ENCODE measurements around the gene PIP5K1B. TPM values are rescaled to one million over a fixed set of nuclear protein-coding genes. Genes with fewer than 3 reads are reported as not detected.
A peak's percentile ranks its signal among the peaks of the same experiment; 100 is the strongest.

The PIP5K1B gene
- polyA plus RNA-seq, 2 donors, result 0.14 to 0.35 TPM

DNA sequence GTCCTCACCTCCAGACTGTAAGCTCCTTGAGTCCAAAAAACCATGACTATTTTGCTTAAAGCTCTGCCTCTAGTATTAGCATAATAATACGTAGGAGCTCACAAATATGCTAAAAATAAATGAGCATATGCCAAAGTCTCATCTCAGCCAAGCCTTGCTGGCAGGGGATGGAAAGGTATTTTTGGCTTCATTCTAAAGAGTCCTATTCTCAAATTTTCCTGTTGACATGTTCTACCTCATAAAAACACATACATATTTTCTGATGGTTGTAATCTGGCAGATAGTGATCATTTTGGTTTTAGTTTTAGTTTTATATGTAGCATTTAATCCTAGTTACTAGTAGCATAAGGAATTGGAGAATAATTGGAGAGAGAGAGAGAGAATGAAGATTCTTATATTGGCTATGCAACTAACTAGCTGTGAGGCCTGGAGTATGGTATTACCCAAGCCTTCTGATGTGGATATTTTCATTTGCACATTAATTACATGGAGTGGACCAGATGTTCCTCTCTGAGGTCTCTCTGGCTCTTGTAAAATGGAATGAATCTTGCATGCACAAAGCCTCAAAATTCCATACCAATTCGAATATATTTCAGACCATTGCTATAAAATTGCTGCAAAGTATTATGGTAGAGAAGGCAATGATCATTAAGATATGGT, 55.8 kb downstream of the PIP5K1B start:
- no peak overlapping the region for H3K4me3 ChIP-seq (ENCODE audit: low read depth in 1 of 2, low read length in 2 of 2)
- H3K4me1 ChIP-seq (ENCODE audit: control insufficient read depth in 2 of 2, insufficient read depth in 2 of 2, low read length in 1 of 2), result no peaks in the 10 kb centered on the region
- H3K27me3 ChIP-seq (ENCODE audit: control insufficient read depth in 1 of 2, insufficient read depth in 2 of 2, low read length in 2 of 2), result peaks cover 2 to 3% of the 10 kb centered on the region in 2 donors
- 38 to 63% methylated on average over 2 of the region's 2 CpGs for WGBS, 2 donors
- no peaks in the 10 kb centered on the region for H3K9me3 ChIP-seq (ENCODE audit: control insufficient read depth in 2 of 2, insufficient read depth in 1 of 2, low read depth in 1 of 2, low read length in 1 of 2)
- H3K27ac ChIP-seq (ENCODE audit: low read depth in 2 of 2, low read length in 1 of 2), result no peak overlapping the region
- no peaks in the 10 kb centered on the region for H3K36me3 ChIP-seq (ENCODE audit: control insufficient read depth in 2 of 2, insufficient read depth in 2 of 2, low read length in 1 of 2)

DNA sequence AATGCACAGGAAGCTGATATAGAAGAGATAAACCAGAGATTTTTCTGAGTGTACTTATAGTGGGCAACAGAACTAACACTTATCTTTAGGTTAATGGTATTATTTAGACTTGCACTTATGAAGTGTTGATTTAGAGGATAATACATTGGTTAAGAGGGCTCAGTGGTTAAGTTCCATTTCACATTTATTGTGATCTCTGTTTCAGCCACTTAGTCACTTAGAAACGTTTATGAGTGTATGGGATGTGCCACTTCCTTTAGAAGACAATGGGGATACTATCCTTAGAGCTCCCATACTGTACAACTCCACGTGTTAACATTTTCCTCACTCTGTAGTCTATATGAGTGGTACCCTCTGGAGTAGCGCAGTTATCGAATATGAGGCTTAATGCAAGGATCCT, 57.5 kb downstream of the PIP5K1B start:
- Histone ChIP-seq H3K27ac (ENCODE audit: low read depth in 2 of 2, low read length in 1 of 2) (no peak overlapping the region), H3K4me3 (ENCODE audit: low read depth in 1 of 2, low read length in 2 of 2) (no peak overlapping the region), H3K4me1 (ENCODE audit: control insufficient read depth in 2 of 2, insufficient read depth in 2 of 2, low read length in 1 of 2) (no peaks in the 10 kb centered on the region), H3K36me3 (ENCODE audit: control insufficient read depth in 2 of 2, insufficient read depth in 2 of 2, low read length in 1 of 2) (no peaks in the 10 kb centered on the region), H3K27me3 (ENCODE audit: control insufficient read depth in 1 of 2, insufficient read depth in 2 of 2, low read length in 2 of 2) (peaks cover 0 to 3% of the 10 kb centered on the region in 2 donors), H3K9me3 (ENCODE audit: control insufficient read depth in 2 of 2, insufficient read depth in 1 of 2, low read depth in 1 of 2, low read length in 1 of 2) (no peaks in the 10 kb centered on the region)
- 71 to 73% methylated on average over 4 of the region's 4 CpGs for WGBS, 2 donors

DNA sequence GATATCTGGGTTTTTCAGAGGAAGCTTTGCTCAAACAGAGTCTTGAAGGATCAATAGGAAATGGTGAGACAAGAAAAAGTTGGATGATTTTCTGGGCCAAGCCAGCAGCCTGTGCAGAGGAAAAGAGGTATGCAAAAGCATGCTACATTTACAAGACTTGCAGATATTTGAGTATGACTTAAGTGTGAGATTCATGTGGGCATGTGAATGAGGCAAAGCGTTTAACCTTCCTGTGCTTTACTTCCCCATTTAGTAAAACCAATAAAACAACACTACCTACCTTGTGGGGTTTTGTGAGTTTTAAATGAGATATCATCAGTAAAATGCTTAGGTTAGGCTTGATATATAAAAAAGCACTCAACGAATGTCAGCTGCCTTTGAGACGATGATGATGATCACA, 58.1 kb downstream of the PIP5K1B start:
- no peaks in the 10 kb centered on the region for H3K4me1 ChIP-seq (ENCODE audit: control insufficient read depth in 2 of 2, insufficient read depth in 2 of 2, low read length in 1 of 2)
- H3K27me3 ChIP-seq (ENCODE audit: control insufficient read depth in 1 of 2, insufficient read depth in 2 of 2, low read length in 2 of 2), result peaks cover 0 to 3% of the 10 kb centered on the region in 2 donors
- WGBS, 2 donors, result 84 to 87% methylated on average over 3 of the region's 3 CpGs
- H3K27ac ChIP-seq (ENCODE audit: low read depth in 2 of 2, low read length in 1 of 2), result no peak overlapping the region
- no peaks in the 10 kb centered on the region for H3K9me3 ChIP-seq (ENCODE audit: control insufficient read depth in 2 of 2, insufficient read depth in 1 of 2, low read depth in 1 of 2, low read length in 1 of 2)
- H3K4me3 ChIP-seq (ENCODE audit: low read depth in 1 of 2, low read length in 2 of 2), result no peak overlapping the region
- H3K36me3 ChIP-seq (ENCODE audit: control insufficient read depth in 2 of 2, insufficient read depth in 2 of 2, low read length in 1 of 2), result no peaks in the 10 kb centered on the region

- Histone ChIP-seq H3K9me3 (ENCODE audit: control insufficient read depth in 2 of 2, insufficient read depth in 1 of 2, low read depth in 1 of 2, low read length in 1 of 2) (no peaks in the 10 kb centered on the region), H3K27ac (ENCODE audit: low read depth in 2 of 2, low read length in 1 of 2) (no peak overlapping the region), H3K27me3 (ENCODE audit: control insufficient read depth in 1 of 2, insufficient read depth in 2 of 2, low read length in 2 of 2) (peaks cover 3 to 6% of the 10 kb centered on the region in 2 donors), H3K4me3 (ENCODE audit: low read depth in 1 of 2, low read length in 2 of 2) (no peak overlapping the region), H3K4me1 (ENCODE audit: control insufficient read depth in 2 of 2, insufficient read depth in 2 of 2, low read length in 1 of 2) (no peaks in the 10 kb centered on the region), H3K36me3 (ENCODE audit: control insufficient read depth in 2 of 2, insufficient read depth in 2 of 2, low read length in 1 of 2) (no peaks in the 10 kb centered on the region)
- 85 to 90% methylated on average over 3 of the region's 3 CpGs for WGBS, 2 donors
Measured at GRCh38 chr9:68768619-68769018, 63.6 kb downstream of the PIP5K1B start.

DNA sequence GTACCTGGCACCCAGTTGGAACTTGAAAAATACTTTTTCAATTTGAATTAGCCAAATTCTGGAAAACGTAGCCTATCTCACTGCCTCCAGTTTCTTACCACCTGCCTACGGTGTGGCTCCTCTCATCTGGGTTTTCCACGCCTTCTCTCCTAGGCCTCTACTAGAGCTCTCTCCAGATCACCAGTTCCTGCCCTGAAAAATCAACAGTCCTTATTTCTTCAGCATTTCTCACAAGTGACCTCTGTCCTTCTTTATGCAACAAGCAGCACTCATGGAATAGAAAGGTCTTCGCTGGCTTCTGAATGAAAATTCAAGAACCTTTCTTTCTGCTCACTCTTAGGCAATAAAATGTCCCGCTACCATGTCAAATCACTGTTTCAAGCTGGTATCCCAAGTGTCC, 64.8 kb downstream of the PIP5K1B start:
- Histone ChIP-seq H3K27me3 (ENCODE audit: control insufficient read depth in 1 of 2, insufficient read depth in 2 of 2, low read length in 2 of 2) (peaks cover 3 to 6% of the 10 kb centered on the region in 2 donors), H3K9me3 (ENCODE audit: control insufficient read depth in 2 of 2, insufficient read depth in 1 of 2, low read depth in 1 of 2, low read length in 1 of 2) (no peaks in the 10 kb centered on the region), H3K27ac (ENCODE audit: low read depth in 2 of 2, low read length in 1 of 2) (no peak overlapping the region), H3K4me3 (ENCODE audit: low read depth in 1 of 2, low read length in 2 of 2) (no peak overlapping the region), H3K4me1 (ENCODE audit: control insufficient read depth in 2 of 2, insufficient read depth in 2 of 2, low read length in 1 of 2) (no peaks in the 10 kb centered on the region), H3K36me3 (ENCODE audit: control insufficient read depth in 2 of 2, insufficient read depth in 2 of 2, low read length in 1 of 2) (no peaks in the 10 kb centered on the region)
- 89 to 90% methylated on average over 5 of the region's 5 CpGs for WGBS, 2 donors

DNA sequence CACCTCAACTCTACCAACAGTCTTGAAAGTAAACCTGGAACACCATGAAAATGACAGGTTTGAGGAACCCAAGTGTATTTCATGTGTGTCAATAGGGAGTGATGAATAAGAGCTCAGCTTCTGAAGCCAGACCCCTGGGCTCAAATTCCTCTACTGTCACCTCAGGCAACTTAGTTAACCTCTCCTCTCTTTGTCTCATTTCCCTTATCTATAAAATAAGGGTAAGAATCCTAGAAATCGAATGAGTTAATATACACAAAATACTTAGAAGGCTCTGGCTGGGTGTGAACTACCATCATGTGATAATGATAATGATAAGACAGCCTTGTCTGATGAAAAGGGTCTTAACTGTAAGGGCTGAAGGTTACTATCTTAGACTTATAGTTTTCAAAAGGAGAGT, 66.3 kb downstream of the PIP5K1B start:
- H3K4me3 ChIP-seq (ENCODE audit: low read depth in 1 of 2, low read length in 2 of 2), result no peak overlapping the region
- H3K27me3 ChIP-seq (ENCODE audit: control insufficient read depth in 1 of 2, insufficient read depth in 2 of 2, low read length in 2 of 2), result peaks cover 3 to 6% of the 10 kb centered on the region in 2 donors
- no peaks in the 10 kb centered on the region for H3K9me3 ChIP-seq (ENCODE audit: control insufficient read depth in 2 of 2, insufficient read depth in 1 of 2, low read depth in 1 of 2, low read length in 1 of 2)
- no peak overlapping the region for H3K27ac ChIP-seq (ENCODE audit: low read depth in 2 of 2, low read length in 1 of 2)
- no peaks in the 10 kb centered on the region for H3K36me3 ChIP-seq (ENCODE audit: control insufficient read depth in 2 of 2, insufficient read depth in 2 of 2, low read length in 1 of 2)
- 62 to 64% methylated on average over 1 of the region's 1 CpG for WGBS, 2 donors
- H3K4me1 ChIP-seq (ENCODE audit: control insufficient read depth in 2 of 2, insufficient read depth in 2 of 2, low read length in 1 of 2), result no peaks in the 10 kb centered on the region

DNA sequence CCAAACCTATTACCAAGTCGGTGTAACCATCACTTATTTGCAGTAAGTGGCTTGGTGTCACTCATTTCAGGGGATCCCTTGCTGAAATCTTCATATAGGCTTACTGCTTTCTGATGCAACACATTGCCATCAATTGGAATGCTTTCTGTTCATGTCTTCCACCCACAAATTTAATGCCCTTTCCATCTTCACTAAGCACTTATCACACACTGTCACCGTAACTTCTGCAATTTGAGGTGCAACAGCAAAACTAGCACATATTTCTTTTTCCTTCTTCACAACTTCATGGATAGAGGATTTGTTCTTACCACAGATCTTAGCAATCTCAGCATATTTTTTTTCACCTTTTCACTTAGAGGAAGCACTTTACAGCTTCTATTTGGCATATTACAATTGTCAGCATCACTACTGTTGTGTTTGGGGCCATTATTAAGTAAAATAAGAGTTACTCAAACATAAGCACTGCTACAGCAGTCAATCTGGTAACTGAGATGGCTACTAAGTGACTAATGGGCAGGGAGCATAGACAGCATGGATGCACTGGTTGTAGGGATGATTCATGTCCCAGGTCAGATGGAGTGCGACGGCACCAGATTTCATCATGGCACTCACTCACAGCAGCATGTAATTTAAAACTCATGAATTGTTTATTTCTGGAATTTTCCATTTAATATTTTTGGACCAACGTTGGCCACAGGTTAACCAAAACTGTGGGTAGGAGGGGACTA, 70.1 kb downstream of the PIP5K1B start:
- H3K4me3 ChIP-seq (ENCODE audit: low read depth in 1 of 2, low read length in 2 of 2), result no peak overlapping the region
- H3K36me3 ChIP-seq (ENCODE audit: control insufficient read depth in 2 of 2, insufficient read depth in 2 of 2, low read length in 1 of 2), result no peaks in the 10 kb centered on the region
- WGBS, 2 donors, result 74 to 84% methylated on average over 5 of the region's 5 CpGs
- H3K27me3 ChIP-seq (ENCODE audit: control insufficient read depth in 1 of 2, insufficient read depth in 2 of 2, low read length in 2 of 2), result peaks cover 0 to 4% of the 10 kb centered on the region in 2 donors
- no peaks in the 10 kb centered on the region for H3K9me3 ChIP-seq (ENCODE audit: control insufficient read depth in 2 of 2, insufficient read depth in 1 of 2, low read depth in 1 of 2, low read length in 1 of 2)
- peaks cover 0 to 4% of the 10 kb centered on the region in 2 donors for H3K4me1 ChIP-seq (ENCODE audit: control insufficient read depth in 2 of 2, insufficient read depth in 2 of 2, low read length in 1 of 2)
- no peak overlapping the region for H3K27ac ChIP-seq (ENCODE audit: low read depth in 2 of 2, low read length in 1 of 2)

GRCh38 chr9:68777070-68777763, 72.2 kb downstream of the PIP5K1B start:
- WGBS, 2 donors, result 64 to 85% methylated on average over 2 of the region's 2 CpGs
- Histone ChIP-seq H3K36me3 (ENCODE audit: control insufficient read depth in 2 of 2, insufficient read depth in 2 of 2, low read length in 1 of 2) (no peaks in the 10 kb centered on the region), H3K27me3 (ENCODE audit: control insufficient read depth in 1 of 2, insufficient read depth in 2 of 2, low read length in 2 of 2) (no peaks in the 10 kb centered on the region), H3K9me3 (ENCODE audit: control insufficient read depth in 2 of 2, insufficient read depth in 1 of 2, low read depth in 1 of 2, low read length in 1 of 2) (no peaks in the 10 kb centered on the region), H3K4me1 (ENCODE audit: control insufficient read depth in 2 of 2, insufficient read depth in 2 of 2, low read length in 1 of 2) (peaks cover 0 to 4% of the 10 kb centered on the region in 2 donors), H3K4me3 (ENCODE audit: low read depth in 1 of 2, low read length in 2 of 2) (no peak overlapping the region), H3K27ac (ENCODE audit: low read depth in 2 of 2, low read length in 1 of 2) (peak overlapping the region in 1 of 2 donors; percentile 56)

DNA sequence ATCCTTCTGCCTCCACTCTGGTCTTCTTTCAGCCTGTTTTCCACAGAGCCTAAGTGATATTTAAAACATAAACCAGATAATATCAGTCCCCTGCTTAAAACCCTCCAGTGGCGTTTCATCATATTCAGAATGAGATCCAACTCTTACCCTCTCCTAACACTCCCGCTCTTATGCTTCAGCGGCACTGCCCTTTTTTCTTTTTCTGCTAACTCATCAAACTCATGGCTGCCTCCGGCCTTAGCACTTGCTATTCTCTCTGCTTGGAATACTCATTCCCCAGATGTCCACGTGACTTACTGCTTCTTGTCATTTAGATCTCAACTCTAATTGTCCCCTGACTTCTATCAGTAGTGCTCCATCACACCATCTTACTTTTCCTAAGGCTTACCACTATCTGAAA, 73.6 kb downstream of the PIP5K1B start:
- no peaks in the 10 kb centered on the region for H3K36me3 ChIP-seq (ENCODE audit: control insufficient read depth in 2 of 2, insufficient read depth in 2 of 2, low read length in 1 of 2)
- H3K4me1 ChIP-seq (ENCODE audit: control insufficient read depth in 2 of 2, insufficient read depth in 2 of 2, low read length in 1 of 2), result peaks cover 0 to 4% of the 10 kb centered on the region in 2 donors
- H3K27ac ChIP-seq (ENCODE audit: low read depth in 2 of 2, low read length in 1 of 2), result peak overlapping the region in 1 of 2 donors; percentile 59
- WGBS, 2 donors, result 88 to 91% methylated on average over 5 of the region's 5 CpGs
- H3K4me3 ChIP-seq (ENCODE audit: low read depth in 1 of 2, low read length in 2 of 2), result no peak overlapping the region
- H3K27me3 ChIP-seq (ENCODE audit: control insufficient read depth in 1 of 2, insufficient read depth in 2 of 2, low read length in 2 of 2), result no peaks in the 10 kb centered on the region
- no peaks in the 10 kb centered on the region for H3K9me3 ChIP-seq (ENCODE audit: control insufficient read depth in 2 of 2, insufficient read depth in 1 of 2, low read depth in 1 of 2, low read length in 1 of 2)

Measured in esophagus (tissue), 2 donors.